Ovary (tissue), 3 donors: ENCODE results near the gene SLC12A5.

Experiments used
- CTCF ChIP-seq, 3 donors: fragments of 450-650 bp in 2 of 3; fragments of 200-600 bp in 1 of 3; IDR thresholded peaks; one replicate each; pipeline versions ENCODE4 v1.5.1 to v1.8.0; 2016 to 2022; ENCODE audit warnings: antibody characterized with exemption in 3 of 3, mild to moderate bottlenecking in 1 of 3
- EP300 ChIP-seq: sonication (generic); formaldehyde crosslinking; IDR thresholded peaks from one replicate; pipeline ENCODE4 v1.6.1; 2017; ENCODE audit warnings: antibody characterized with exemption
- POLR2A ChIP-seq: fragments of 450-650 bp; IDR thresholded peaks from one replicate; pipeline ENCODE4 v1.6.1; 2017; ENCODE audit warnings: antibody characterized with exemption, mild to moderate bottlenecking, moderate library complexity
- donor health status: DM: no; HTN: no; CAD: no.

- TF ChIP-seq EP300: no peak
- TF ChIP-seq CTCF (IDR thresholded peaks at IDR 0.05): no peak
- TF ChIP-seq POLR2A: no peak
Measured at GRCh38 chr20:46054606-46055005, 25.6 kb downstream of the SLC12A5 start.
